Endothelial cell of umbilical vein (primary cell): ENCODE measurements around the gene SIAE. TPM values are rescaled to one million over a fixed set of nuclear protein-coding genes. Genes with fewer than 3 reads are reported as not detected.
A peak's percentile ranks its signal among the peaks of the same experiment; 100 is the strongest.

Experiments
- BruUV-seq: library from RNA; stranded (reverse); fragments of 400-500 nt; replicated peaks from 2 replicates; lab custom pipeline; 2021; lab: Mats Ljungman, UMichigan
- CTCF ChIA-PET: fragments of 300-600, 350-600 bp; sonication (Branson Sonifier 250); formaldehyde crosslinking; loops from one replicate; lab custom pipeline; 2021; ENCODE audit warnings: antibody characterized with exemption, inconsistent platforms; lab: Charles Lee
- POLR2A ChIA-PET: fragments of 300-600, 350-600 bp; sonication (Branson Sonifier 250); formaldehyde crosslinking; loops from one replicate; lab custom pipeline; 2021; ENCODE audit warnings: antibody characterized with exemption, inconsistent platforms; lab: Charles Lee
- DNase-seq: peaks from one replicate; pipeline ENCODE4 v3.0.0-alpha.2; 2011; ENCODE audit warnings: low read depth, low spot score
- FAIRE-seq: peaks from 2 replicates; lab custom pipeline; 2011; peaks lifted over from hg19 to GRCh38; lab: Jason Lieb, UNC
- H2AFZ ChIP-seq: 2 replicates; pipeline ENCODE4 v1.6.0; 2012; ENCODE audit warnings: low read depth, low read length, control low read depth, inconsistent platforms
- H3K27ac ChIP-seq: 2 replicates; pipeline ENCODE4 v1.5.1; 2011; ENCODE audit warnings: low read depth, mild to moderate bottlenecking, control low read depth, low read length, moderate library complexity; ENCODE audit not compliant: insufficient read depth
- H3K27me3 ChIP-seq, 2 experiments: 2 replicates each; pipeline versions ENCODE4 v1.6.0 to v1.6.1; 2011; ENCODE audit warnings: low read length in 2 of 2, mixed read lengths in 1 of 2; ENCODE audit not compliant: control insufficient read depth in 2 of 2, insufficient read depth in 2 of 2
- H3K36me3 ChIP-seq, 2 experiments: 2 replicates in 1 of 2; 3 replicates in 1 of 2; pipeline ENCODE4 v1.5.1; 2011; ENCODE audit warnings: low read length in 2 of 2, mild to moderate bottlenecking in 1 of 2, moderate library complexity in 1 of 2; ENCODE audit not compliant: control insufficient read depth in 2 of 2, insufficient read depth in 2 of 2; ENCODE audit errors: extremely low read depth in 1 of 2
- H3K4me1 ChIP-seq: 3 replicates; pipeline ENCODE4 v1.5.1; 2011; ENCODE audit warnings: mild to moderate bottlenecking, low read length; ENCODE audit not compliant: control insufficient read depth, insufficient read depth; ENCODE audit errors: extremely low read depth
- H3K4me2 ChIP-seq: 2 replicates; pipeline ENCODE4 v1.6.1; 2011; ENCODE audit warnings: low read length, control low read depth, mixed read lengths; ENCODE audit not compliant: insufficient read depth
- H3K4me3 ChIP-seq, 3 experiments: fragments of 200-600 bp in 1 of 3; sonication (generic), shearing (Covaris generic) in 1 of 3; replicated peaks in 1 of 3; 2 replicates each; pipeline ENCODE4 v1.5.1; 2011 to 2016; ENCODE audit warnings: control low read depth in 3 of 3, low read length in 3 of 3, mild to moderate bottlenecking in 2 of 3, inconsistent platforms in 1 of 3, low read depth in 1 of 3, moderate library complexity in 1 of 3; ENCODE audit not compliant: insufficient read depth in 1 of 3
- H3K79me2 ChIP-seq: 2 replicates; pipeline ENCODE4 v1.6.0; 2012; ENCODE audit warnings: low read length, inconsistent platforms; ENCODE audit not compliant: control insufficient read depth, insufficient read depth
- H3K9ac ChIP-seq: replicated peaks from 2 replicates; pipeline ENCODE3; 2011; ENCODE audit warnings: low read length, control low read depth; ENCODE audit not compliant: insufficient read depth; ENCODE audit errors: extremely low read depth
- H3K9me1 ChIP-seq: replicated peaks from 3 replicates; pipeline ENCODE4 v1.6.0; 2011; ENCODE audit warnings: mild to moderate bottlenecking, low read length; ENCODE audit not compliant: control insufficient read depth, insufficient read depth; ENCODE audit errors: extremely low read depth
- H3K9me3 ChIP-seq: replicated peaks from 2 replicates; pipeline ENCODE4 v1.5.1; 2012; ENCODE audit warnings: low read length, inconsistent platforms; ENCODE audit not compliant: control insufficient read depth, insufficient read depth
- H4K20me1 ChIP-seq: replicated peaks from 2 replicates; pipeline ENCODE3; 2011; ENCODE audit warnings: mild to moderate bottlenecking, low read length; ENCODE audit not compliant: control insufficient read depth, insufficient read depth; ENCODE audit errors: extremely low read depth
- CTCF ChIP-seq, 2 donors: IDR thresholded peaks; 1 replicate in 1 of 2; 2 replicates in 1 of 2; pipeline ENCODE4 v1.5.1; 2011; ENCODE audit warnings: low read length in 2 of 2, mild to moderate bottlenecking in 2 of 2, moderate library complexity in 2 of 2, control low read depth in 1 of 2, inconsistent platforms in 1 of 2, low read depth in 1 of 2; ENCODE audit not compliant: insufficient read depth in 1 of 2; ENCODE audit errors: extremely low read depth in 1 of 2
- FOS ChIP-seq: IDR thresholded peaks from 2 replicates; pipeline ENCODE4 v1.6.1; 2011; ENCODE audit warnings: mild to moderate bottlenecking, low read length, moderate library complexity, borderline replicate concordance; ENCODE audit not compliant: insufficient read depth
- GATA2 ChIP-seq: IDR thresholded peaks from 2 replicates; pipeline ENCODE4 v1.7.0; 2011; ENCODE audit warnings: low read depth, mild to moderate bottlenecking, moderate library complexity, mixed read lengths, low read length; ENCODE audit not compliant: insufficient read length, insufficient read depth
- MAX ChIP-seq: IDR thresholded peaks from 2 replicates; pipeline ENCODE4 v1.6.1; 2011; ENCODE audit not compliant: insufficient read depth, insufficient read length
- MYC ChIP-seq: IDR thresholded peaks from one replicate; pipeline ENCODE4 v1.6.1; 2011; ENCODE audit warnings: mild to moderate bottlenecking, low read depth, low read length
- dilution Hi-C: fragments of 300-500 bp; cut with MboI; formaldehyde crosslinking; loops from one replicate; pipeline ENCODE4 v1.15.0; 2019; ENCODE audit warnings: low sequenced_read_pairs; ENCODE audit not compliant: extremely low pct_ligation_motif_present
- intact Hi-C: fragments of 100-400 bp; cut with micrococcal nuclease; formaldehyde crosslinking; loops from one replicate; pipeline ENCODE4 v1.10.0; 2022
- polyA plus RNA-seq, 4 experiments: library from polyadenylated mRNA; depleted of rRNA in 3 of 4; stranded (reverse) in 3 of 4; unstranded in 1 of 4; fragments of >200 nt; gene quantifications; 2 replicates each; pipeline versions ENCODE4 v1.2.1 to v1.2.3, GENCODE V29; 2011 to 2012; ENCODE audit warnings: missing spikeins in 1 of 4
- total RNA-seq: library from RNA; stranded (reverse); gene quantifications from 2 replicates; pipeline ENCODE4 v1.2.3, GENCODE V29; 2021

SIAE gene
- total and polyA plus RNA-seq, 2 donors (not counting 3 experiments of a cell fraction or from before 2014, with no cell fraction given) = 16.9 to 23.9 TPM

- CTCF ChIA-PET = interaction anchor here (1.0 to 6.5 kb wide), 27 partner anchors 11 to 242 kb away, joined by 3 to 86 read pairs (median 7); partner anchors contain the start of genes ESAM, MSANTD2, NRGN and ROBO3
- H3K4me3 ChIP-seq = no peak overlapping the region
- intact Hi-C loops (loop anchor here (1.0 to 2.0 kb wide), 6 partner anchors 25 to 229 kb away; no protein-coding TSS in a partner anchor), dilution Hi-C loops (no loop called here)
- no peaks in the 10 kb centered on the region for H3K9me1 ChIP-seq
- FAIRE-seq (peak; percentile 88), DNase-seq (peak; percentile 85)
- peak overlapping the region; percentile 66 for H2AFZ ChIP-seq
- no peaks in the 10 kb centered on the region for H3K9me3 ChIP-seq
- H3K36me3 ChIP-seq = no peaks in the 10 kb centered on the region
- TF ChIP-seq MAX (no peak), MYC (no peak), CTCF (IDR thresholded peaks at IDR 0.05; ENCODE audit: extremely low read depth in 1 of 2, insufficient read depth in 1 of 2, low read depth in 1 of 2, low read length in 2 of 2) (no peak), GATA2 (peak; percentile 88), FOS (peak; percentile 38)
- peak overlapping the region; percentile 39 for H3K27ac ChIP-seq
- peak overlapping the region; percentile 78 for H3K4me2 ChIP-seq
- no TSS peak for BruUV-seq
- peak overlapping the region; percentile 28 for H3K9ac ChIP-seq
- no peaks in the 10 kb centered on the region for H3K27me3 ChIP-seq
- POLR2A ChIA-PET = interaction anchor here (0.6 to 1.1 kb wide), 3 partner anchors 234 to 702 kb away, joined by 3 to 4 read pairs (median 3); no protein-coding TSS in a partner anchor
- peaks cover 18% of the 10 kb centered on the region for H3K4me1 ChIP-seq
- H3K79me2 ChIP-seq = no peaks in the 10 kb centered on the region
- no peaks in the 10 kb centered on the region for H4K20me1 ChIP-seq
Observed at GRCh38 chr11:124643605-124644425, 29.7 kb downstream of the SIAE start.
